Fibroblast of gingiva (primary cell): Measurements from ENCODE around the gene AFF3.

Experiments used
- DNase-seq: peaks from one replicate; pipeline ENCODE4 v3.0.0-alpha.2; 2011; ENCODE audit warnings: low read depth

Gene AFF3

GRCh38 chr2:100043081-100043890, 99.1 kb downstream of the AFF3 start:
- no peak for DNase-seq

- no peak for DNase-seq
Measured at GRCh38 chr2:100042562-100042961, 99.8 kb downstream of the AFF3 start.

- no peak for DNase-seq
Measured at GRCh38 chr2:100041946-100042345, 100.4 kb downstream of the AFF3 start.

GRCh38 chr2:100041385-100041784, 101.0 kb downstream of the AFF3 start:
- no peak for DNase-seq

- DNase-seq: no peak
Measured at GRCh38 chr2:100040906-100041305, 101.5 kb downstream of the AFF3 start.

- DNase-seq: no peak
Measured at GRCh38 chr2:100039291-100039980, 103.0 kb downstream of the AFF3 start.

- DNase-seq: no peak
Measured at GRCh38 chr2:100038011-100038410, 104.4 kb downstream of the AFF3 start.

- DNase-seq: no peak
Measured at GRCh38 chr2:100036793-100037192, 105.6 kb downstream of the AFF3 start.

- DNase-seq: no peak
Measured at GRCh38 chr2:100036026-100036425, 106.4 kb downstream of the AFF3 start.

- DNase-seq: no peak
Measured at GRCh38 chr2:100034431-100034830, 108.0 kb downstream of the AFF3 start.

- DNase-seq: no peak
Measured at GRCh38 chr2:100033976-100034375, 108.4 kb downstream of the AFF3 start.

- no peak for DNase-seq
Measured at GRCh38 chr2:100031604-100032003, 110.8 kb downstream of the AFF3 start.

GRCh38 chr2:100029460-100029859, 112.9 kb downstream of the AFF3 start:
- DNase-seq: no peak

- DNase-seq: no peak
Measured at GRCh38 chr2:100021791-100022340, 120.5 kb downstream of the AFF3 start.

GRCh38 chr2:100019499-100019898, 122.9 kb downstream of the AFF3 start:
- no peak for DNase-seq

- DNase-seq: peak; percentile 10
Measured at GRCh38 chr2:100018341-100019193, 123.8 kb downstream of the AFF3 start.

GRCh38 chr2:100017633-100018032, 124.8 kb downstream of the AFF3 start:
- peak; percentile 31 for DNase-seq

GRCh38 chr2:100016756-100017155, 125.6 kb downstream of the AFF3 start:
- DNase-seq: no peak

- no peak for DNase-seq
Measured at GRCh38 chr2:100015849-100016248, 126.5 kb downstream of the AFF3 start.

GRCh38 chr2:100013892-100014677, 128.3 kb downstream of the AFF3 start:
- DNase-seq: peak; percentile 91

- peak; percentile 59 for DNase-seq
Measured at GRCh38 chr2:100012561-100012960, 129.8 kb downstream of the AFF3 start.
